Measurements from ENCODE around the gene FAN1.

FAN1 gene

GRCh38 chr15:30962079-30962478 lies 58.4 kb downstream of the FAN1 start:
- no peak for DNase-seq

DNA sequence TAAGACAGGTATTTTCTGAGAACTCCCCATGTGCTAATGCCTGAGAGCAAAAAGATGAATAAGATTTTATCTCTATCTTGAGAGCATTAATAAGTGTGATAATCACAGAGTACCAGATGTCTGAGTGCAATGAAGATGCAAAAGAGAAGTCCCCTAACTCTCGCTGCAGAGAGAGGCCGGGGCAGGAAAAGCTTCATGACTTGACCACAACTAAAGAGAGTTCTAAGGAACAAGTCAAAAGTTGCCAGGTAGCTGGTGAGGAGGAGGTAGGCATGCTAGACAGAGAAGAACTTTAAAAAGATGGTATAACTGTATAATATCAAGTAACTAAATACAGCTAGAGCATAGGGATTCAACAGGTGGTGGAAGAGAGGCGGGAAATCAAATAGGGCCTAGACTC lies 58.9 kb downstream of the FAN1 start:
- no peak for DNase-seq

- DNase-seq, result no peak
Measured at GRCh38 chr15:30963681-30964080, 60.0 kb downstream of the FAN1 start.

DNA sequence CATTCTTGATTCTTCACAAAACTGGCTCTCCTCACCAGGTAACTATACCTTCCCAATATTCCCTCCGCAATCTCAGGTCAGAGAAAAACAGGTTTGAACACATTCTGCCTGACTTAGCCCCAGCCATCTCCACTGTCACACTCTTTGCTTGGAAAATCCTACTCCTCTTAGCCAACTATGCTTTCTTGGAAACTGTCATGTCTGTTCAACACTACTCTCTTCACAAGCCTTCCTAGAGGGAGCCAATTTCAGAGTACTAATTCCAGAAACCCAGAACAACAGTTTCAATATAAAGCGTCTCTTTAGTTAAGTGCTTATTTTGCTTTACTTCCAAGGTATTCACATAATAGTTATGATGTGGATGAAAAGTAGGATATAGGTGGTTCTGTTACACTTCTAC lies 66.0 kb downstream of the FAN1 start:
- no peak for DNase-seq

- DNase-seq, result no peak
Measured at GRCh38 chr15:30973379-30973778, 69.7 kb downstream of the FAN1 start.

- no peak for DNase-seq
Measured at GRCh38 chr15:30974112-30974511, 70.4 kb downstream of the FAN1 start.

- no peak for DNase-seq
Measured at GRCh38 chr15:30978328-30978727, 74.6 kb downstream of the FAN1 start.

- no peak for DNase-seq
Measured at GRCh38 chr15:30979457-30979856, 75.7 kb downstream of the FAN1 start.

DNA sequence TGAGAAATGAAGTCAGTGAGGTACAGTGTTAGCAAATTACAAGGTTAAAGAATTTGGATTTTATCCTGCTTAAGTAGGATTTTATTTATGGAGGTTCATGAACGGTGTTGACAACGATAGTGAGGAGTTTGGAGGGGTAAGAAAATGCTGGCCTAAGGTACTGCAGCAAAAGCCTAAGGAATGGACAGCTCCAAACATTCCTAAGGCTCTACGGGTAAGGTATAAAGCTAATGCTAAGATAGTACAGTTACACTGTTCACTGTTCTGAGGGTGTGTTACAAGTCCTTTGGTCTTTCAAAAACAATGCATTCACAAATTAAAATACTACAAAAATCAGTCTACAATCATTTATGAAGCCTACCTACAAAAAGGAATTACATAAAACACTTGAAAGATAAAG lies 80.4 kb downstream of the FAN1 start:
- DNase-seq, result no peak

DNA sequence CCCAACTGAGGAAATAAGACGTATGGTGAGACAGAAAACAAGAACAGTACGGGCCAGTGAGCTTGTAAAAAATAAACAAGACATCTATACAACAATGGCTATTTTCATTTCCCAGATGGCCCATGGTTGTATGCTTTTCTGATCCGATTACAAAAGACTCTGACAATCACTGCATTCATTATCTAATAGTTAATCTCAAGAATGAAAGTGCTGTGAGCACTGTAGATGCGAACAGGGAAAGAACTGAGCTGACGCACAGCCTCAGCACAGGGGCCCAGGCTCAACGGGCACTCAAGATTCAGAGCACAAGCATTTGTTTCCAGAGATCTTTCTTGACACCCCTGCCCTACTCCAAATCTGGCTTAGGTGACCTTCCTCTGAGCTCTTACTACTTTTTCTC lies 80.8 kb downstream of the FAN1 start:
- no peak for DNase-seq

DNA sequence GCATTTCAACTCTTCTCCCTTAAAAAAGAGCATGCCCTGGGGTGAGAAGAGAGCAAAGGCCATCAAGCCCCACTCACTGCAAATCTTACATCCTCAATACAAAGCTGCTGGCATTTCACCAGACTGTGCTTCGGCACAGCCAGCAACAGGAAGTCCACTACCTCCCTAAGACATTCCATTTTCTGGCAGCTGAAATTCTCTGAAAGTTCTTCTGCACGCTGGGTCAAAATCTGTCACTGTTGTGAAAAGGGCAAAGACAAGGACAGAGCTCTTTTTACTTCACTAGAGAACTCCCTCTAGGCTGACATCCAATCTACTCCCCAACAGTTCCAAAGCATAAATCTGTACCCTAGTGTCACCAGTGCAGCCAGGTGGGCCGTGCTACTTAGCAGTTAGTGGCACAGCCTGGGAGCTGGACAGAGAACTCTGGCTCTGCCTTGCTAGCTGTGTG lies 81.4 kb downstream of the FAN1 start:
- DNase-seq, result no peak

DNA sequence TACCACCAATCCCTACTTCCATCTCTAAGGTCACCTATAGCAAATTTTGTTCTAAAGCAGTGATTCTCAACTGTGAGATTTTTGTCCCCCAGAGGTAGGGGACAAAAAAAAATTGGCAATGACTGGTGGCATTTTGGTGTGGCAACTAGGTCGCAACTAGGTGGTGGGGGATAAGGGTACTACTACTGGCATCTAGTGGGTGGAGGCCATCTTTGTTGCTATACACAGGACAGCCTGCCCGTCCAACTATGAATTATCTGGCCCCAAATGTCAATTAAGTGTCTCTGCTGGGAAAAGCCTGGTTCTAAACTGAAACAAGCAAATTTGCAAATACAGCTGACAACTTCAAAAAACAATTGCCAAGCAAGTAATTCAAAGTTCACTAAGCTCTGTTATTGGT lies 86.3 kb downstream of the FAN1 start:
- no peak for DNase-seq

GRCh38 chr15:30990446-30991254 lies 86.9 kb downstream of the FAN1 start:
- DNase-seq, result no peak

GRCh38 chr15:30991255-30992235 lies 87.8 kb downstream of the FAN1 start, which contains the start of gene MTMR10:
TSS of gene MTMR10 (minus strand) at chr15:30991628. CDS start at chr15:30991506, 122 bp downstream.
- DNase-seq, result peak; percentile 46

DNA sequence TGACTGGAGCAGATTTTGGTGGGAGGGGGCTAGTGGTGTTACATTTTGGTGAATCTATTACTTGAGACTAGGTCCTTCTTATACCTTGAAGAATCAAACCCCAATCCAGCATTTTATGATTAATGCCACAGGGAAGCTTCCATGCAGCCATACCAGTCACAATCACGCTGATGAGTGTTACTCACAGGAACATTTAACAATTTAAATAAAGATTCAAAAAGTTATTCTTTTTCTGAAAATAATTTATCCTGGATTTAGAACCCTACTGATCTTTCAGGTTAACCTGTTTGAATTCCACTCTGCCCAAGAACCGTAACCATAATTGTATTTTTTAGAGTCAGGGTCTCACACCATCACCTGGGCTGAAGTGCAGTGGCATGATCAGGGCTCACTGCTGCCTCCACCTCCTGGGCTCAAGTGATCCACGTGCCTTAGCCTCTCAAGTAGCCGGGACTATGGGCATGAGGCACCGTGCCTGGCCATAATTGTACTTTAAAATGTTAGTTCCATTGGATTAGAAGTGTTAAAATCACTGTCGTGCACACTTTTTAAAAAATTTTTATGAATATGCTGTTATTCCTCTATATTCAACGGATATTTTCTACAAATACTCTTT lies 88.6 kb downstream of the FAN1 start:
- DNase-seq, result no peak

Data from effector CD8-positive, alpha-beta T cell (primary cell).